Subcutaneous adipose tissue (tissue), 4 donors: ENCODE measurements around the gene ARHGEF3. TPM values are rescaled to one million over a fixed set of nuclear protein-coding genes. Genes with fewer than 3 reads are reported as not detected.

ENCODE experiments used
- CTCF ChIP-seq: fragments of 450-650 bp; IDR thresholded peaks from one replicate; pipeline ENCODE4 v1.5.1; 2016; ENCODE audit warnings: low read depth, mild to moderate bottlenecking, control low read depth, antibody characterized with exemption, moderate library complexity
- total RNA-seq, 4 donors: library from RNA; depleted of rRNA; stranded (reverse); fragments of >200 nt; gene quantifications; one replicate each; pipeline ENCODE4 v1.1.0, GENCODE V29; 2016

The ARHGEF3 gene
- total RNA-seq, 4 donors from 2014 or later, result 11.3 to 28.0 (median 19.0) TPM

- no peak for TF ChIP-seq CTCF
Observed at GRCh38 chr3:56829533-56829932, 27.8 kb upstream of the ARHGEF3 start.

GRCh38 chr3:56826831-56827722 is 25.3 kb upstream of the ARHGEF3 start:
- no peak for TF ChIP-seq CTCF

- TF ChIP-seq CTCF, result no peak
Observed at GRCh38 chr3:56825567-56826438, 24.1 kb upstream of the ARHGEF3 start.

GRCh38 chr3:56823984-56824703 is 22.4 kb upstream of the ARHGEF3 start:
- no peak for TF ChIP-seq CTCF

GRCh38 chr3:56823421-56823926 is 21.7 kb upstream of the ARHGEF3 start:
- TF ChIP-seq CTCF, result no peak

GRCh38 chr3:56822501-56822900 is 20.8 kb upstream of the ARHGEF3 start:
- no peak for TF ChIP-seq CTCF
